ENCODE data around the gene BARD1.

DNA sequence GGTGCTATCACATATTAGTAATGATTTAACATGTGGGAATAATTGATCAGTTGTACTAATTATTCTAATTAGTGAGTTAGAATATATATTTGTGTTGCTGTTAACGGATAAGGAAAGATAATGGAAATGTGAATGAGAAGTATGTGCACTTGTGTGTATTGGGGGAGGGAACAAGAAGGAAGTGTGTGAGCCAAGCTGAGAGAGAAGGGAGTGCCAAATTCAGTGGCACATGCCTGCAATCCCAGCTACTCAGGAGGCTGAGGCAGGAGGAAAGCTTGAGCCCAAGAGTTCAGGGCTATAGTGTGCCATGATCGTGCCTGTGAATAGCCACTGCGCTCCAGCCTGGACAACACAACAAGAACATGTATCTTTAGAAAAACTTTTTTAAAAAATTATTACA lies 9.3 kb downstream of the BARD1 start:
- TF ChIP-seq EZH2phosphoT487 (IDR thresholded peaks at IDR 0.05; ENCODE audit: borderline replicate concordance, low read depth, low read length): no peak
- TF ChIP-seq, protein P1, sequence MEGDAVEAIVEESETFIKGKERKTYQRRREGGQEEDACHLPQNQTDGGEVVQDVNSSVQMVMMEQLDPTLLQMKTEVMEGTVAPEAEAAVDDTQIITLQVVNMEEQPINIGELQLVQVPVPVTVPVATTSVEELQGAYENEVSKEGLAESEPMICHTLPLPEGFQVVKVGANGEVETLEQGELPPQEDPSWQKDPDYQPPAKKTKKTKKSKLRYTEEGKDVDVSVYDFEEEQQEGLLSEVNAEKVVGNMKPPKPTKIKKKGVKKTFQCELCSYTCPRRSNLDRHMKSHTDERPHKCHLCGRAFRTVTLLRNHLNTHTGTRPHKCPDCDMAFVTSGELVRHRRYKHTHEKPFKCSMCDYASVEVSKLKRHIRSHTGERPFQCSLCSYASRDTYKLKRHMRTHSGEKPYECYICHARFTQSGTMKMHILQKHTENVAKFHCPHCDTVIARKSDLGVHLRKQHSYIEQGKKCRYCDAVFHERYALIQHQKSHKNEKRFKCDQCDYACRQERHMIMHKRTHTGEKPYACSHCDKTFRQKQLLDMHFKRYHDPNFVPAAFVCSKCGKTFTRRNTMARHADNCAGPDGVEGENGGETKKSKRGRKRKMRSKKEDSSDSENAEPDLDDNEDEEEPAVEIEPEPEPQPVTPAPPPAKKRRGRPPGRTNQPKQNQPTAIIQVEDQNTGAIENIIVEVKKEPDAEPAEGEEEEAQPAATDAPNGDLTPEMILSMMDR (conservative IDR thresholded peaks at IDR 0.05; ENCODE audit: low read length): no peak

All from OCI-LY7 (cell line).